ENCODE results near the gene UBTD2.
A peak's percentile ranks its signal among the peaks of the same experiment; 100 is the strongest.
"Not testable (repeated sequence)": the region's sequence is repeated elsewhere in the genome, so short reads cannot be mapped to it uniquely, and the experiment has no call there.

Gene UBTD2, protein sequence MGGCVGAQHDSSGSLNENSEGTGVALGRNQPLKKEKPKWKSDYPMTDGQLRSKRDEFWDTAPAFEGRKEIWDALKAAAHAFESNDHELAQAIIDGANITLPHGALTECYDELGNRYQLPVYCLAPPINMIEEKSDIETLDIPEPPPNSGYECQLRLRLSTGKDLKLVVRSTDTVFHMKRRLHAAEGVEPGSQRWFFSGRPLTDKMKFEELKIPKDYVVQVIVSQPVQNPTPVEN

GRCh38 chr5:172283020-172283861 is at the start of gene UBTD2:
Gene UBTD2 (minus strand): TSS chr5:172283764. CDS start chr5:172283665, 99 bp downstream.
- DNase-seq (ENCODE audit: low read depth in 1 of 2, low spot score in 1 of 2) = peak; percentile 64 to 84
- in situ Hi-C loops (cut with HindIII; ENCODE audit: low pct_unique_long_range_greater_than_20kb, low sequenced_read_pairs) = no loop called here
- TF ChIP-seq JUND (IDR thresholded peaks at IDR 0.05; ENCODE audit: low read depth) = no peak

DNA sequence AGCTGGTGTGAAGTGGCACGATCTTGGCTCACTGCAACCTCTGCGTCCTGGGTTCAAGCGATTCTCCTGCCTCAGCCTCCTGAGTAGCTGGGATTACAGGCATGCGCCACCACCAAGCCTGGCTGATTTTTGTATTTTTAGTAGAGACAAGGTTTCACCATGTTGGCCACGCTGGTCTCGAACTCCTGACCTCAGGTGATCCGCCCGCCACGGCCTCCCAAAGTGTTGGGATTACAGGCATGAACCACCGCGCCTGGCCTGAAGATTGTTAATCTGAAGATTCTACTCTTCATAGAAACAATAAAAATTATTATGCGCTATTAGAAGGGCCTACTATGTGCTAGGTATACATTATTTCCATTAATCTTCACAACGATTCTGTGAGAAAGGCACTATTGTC is 43.3 kb upstream of the UBTD2 start:
- in situ Hi-C loops (cut with HindIII; ENCODE audit: low pct_unique_long_range_greater_than_20kb, low sequenced_read_pairs); DNase-seq (ENCODE audit: low read depth in 1 of 2, low spot score in 1 of 2): not testable (repeated sequence)

GRCh38 chr5:172325452-172325851 is 41.9 kb upstream of the UBTD2 start:
- DNase-seq (ENCODE audit: low read depth in 1 of 2, low spot score in 1 of 2) = no peak
- in situ Hi-C loops (cut with HindIII; ENCODE audit: low pct_unique_long_range_greater_than_20kb, low sequenced_read_pairs) = no loop called here

GRCh38 chr5:172322028-172322965 is 38.7 kb upstream of the UBTD2 start:
- in situ Hi-C loops (cut with HindIII; ENCODE audit: low pct_unique_long_range_greater_than_20kb, low sequenced_read_pairs) = no loop called here
- TF ChIP-seq JUND (IDR thresholded peaks at IDR 0.05; ENCODE audit: low read depth) = no peak
- DNase-seq (ENCODE audit: low read depth in 1 of 2, low spot score in 1 of 2) = no peak

More at GRCh38 chr5:172325452-172325851, 41.9 kb upstream of the UBTD2 start:
- TF ChIP-seq JUND (IDR thresholded peaks at IDR 0.05; ENCODE audit: low read depth) = no peak

DNA sequence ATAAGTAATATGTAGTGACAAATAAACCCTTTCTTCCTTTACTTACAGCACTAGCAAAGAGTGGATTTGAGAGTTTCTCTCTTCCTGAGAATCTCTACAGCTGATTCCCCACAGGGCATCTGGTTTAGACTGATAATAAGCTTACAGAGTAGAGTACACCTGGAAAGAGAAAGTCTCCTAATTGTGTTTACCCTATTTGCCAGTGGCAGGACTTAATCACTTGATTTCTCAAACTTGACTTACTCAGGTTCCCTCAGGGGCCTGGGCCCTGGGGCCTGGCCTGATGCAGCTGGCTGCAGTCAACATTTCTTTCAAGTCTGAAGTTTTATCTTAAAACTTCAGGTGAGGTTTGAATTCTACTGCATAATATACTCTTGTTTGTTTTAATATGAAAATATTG is 38.0 kb upstream of the UBTD2 start:
- in situ Hi-C loops (cut with HindIII; ENCODE audit: low pct_unique_long_range_greater_than_20kb, low sequenced_read_pairs) = no loop called here
- no peak for DNase-seq (ENCODE audit: low read depth in 1 of 2, low spot score in 1 of 2)
- TF ChIP-seq JUND (IDR thresholded peaks at IDR 0.05; ENCODE audit: low read depth) = no peak

DNA sequence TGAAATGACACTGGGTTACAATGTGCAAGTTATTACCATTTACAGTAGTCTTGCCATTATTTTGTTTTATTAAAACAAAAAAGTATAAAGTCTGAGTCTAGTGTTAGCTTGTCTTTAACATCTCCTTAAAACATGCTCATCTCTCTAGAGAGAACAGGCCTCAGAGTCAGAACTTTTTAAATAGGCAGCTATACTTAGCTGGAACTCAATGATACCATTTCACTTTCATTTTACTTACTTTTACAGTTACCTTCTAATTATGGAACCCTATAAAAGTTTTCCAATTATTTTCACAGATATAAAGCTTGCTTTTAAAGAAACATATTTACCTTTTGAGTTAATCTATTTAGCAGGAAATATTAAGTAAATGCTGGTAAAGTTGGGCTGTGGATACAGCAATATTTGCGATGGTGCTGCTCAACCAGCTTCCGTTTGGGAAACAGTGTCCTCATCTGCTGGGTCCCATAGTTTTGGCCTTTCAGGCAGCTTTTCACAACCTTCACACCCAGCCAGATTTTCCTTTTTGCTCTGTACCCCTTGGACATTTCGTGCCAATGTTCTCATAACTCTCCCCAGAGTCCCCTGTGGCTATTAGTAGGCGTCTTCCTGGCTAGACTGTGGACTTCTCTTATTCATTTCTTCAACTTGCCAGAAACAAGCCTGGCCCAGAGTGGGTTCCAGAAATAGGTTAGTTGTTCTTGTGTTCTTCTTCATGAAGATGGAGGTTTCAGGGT is 36.3 kb upstream of the UBTD2 start:
- TF ChIP-seq JUND (IDR thresholded peaks at IDR 0.05; ENCODE audit: low read depth) = no peak
- in situ Hi-C loops (cut with HindIII; ENCODE audit: low pct_unique_long_range_greater_than_20kb, low sequenced_read_pairs) = no loop called here
- no peak for DNase-seq (ENCODE audit: low read depth in 1 of 2, low spot score in 1 of 2)

- no peak for TF ChIP-seq JUND (IDR thresholded peaks at IDR 0.05; ENCODE audit: low read depth)
- in situ Hi-C loops (cut with HindIII; ENCODE audit: low pct_unique_long_range_greater_than_20kb, low sequenced_read_pairs) = no loop called here
- no peak for DNase-seq (ENCODE audit: low read depth in 1 of 2, low spot score in 1 of 2)
Measured at GRCh38 chr5:172315587-172316493, 32.3 kb upstream of the UBTD2 start.

- DNase-seq (ENCODE audit: low read depth in 1 of 2, low spot score in 1 of 2) = no peak
- in situ Hi-C loops (cut with HindIII; ENCODE audit: low pct_unique_long_range_greater_than_20kb, low sequenced_read_pairs) = no loop called here
- no peak for TF ChIP-seq JUND (IDR thresholded peaks at IDR 0.05; ENCODE audit: low read depth)
Measured at GRCh38 chr5:172313915-172314314, 30.4 kb upstream of the UBTD2 start.

DNA sequence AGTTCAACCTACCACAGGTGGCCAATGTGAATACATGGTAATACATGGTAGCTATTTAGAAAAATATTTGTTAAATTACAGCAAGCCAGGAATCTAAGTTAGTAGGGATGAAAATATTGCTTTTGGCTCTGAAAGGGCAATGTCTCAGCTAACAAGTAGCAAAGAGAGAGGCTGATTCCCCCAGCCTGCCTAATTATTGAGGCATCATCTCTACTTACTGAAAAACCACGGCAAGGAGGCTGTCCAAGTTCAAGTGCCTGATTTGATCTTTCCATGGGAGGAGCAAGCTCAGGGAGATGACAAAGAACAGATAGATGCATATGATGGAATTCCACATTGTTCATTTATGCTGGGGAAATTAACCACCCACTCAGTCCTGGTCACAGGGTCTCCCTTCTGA is 28.7 kb upstream of the UBTD2 start:
- DNase-seq (ENCODE audit: low read depth in 1 of 2, low spot score in 1 of 2) = no peak
- in situ Hi-C loops (cut with HindIII; ENCODE audit: low pct_unique_long_range_greater_than_20kb, low sequenced_read_pairs) = no loop called here
- TF ChIP-seq JUND (IDR thresholded peaks at IDR 0.05; ENCODE audit: low read depth) = no peak

DNA sequence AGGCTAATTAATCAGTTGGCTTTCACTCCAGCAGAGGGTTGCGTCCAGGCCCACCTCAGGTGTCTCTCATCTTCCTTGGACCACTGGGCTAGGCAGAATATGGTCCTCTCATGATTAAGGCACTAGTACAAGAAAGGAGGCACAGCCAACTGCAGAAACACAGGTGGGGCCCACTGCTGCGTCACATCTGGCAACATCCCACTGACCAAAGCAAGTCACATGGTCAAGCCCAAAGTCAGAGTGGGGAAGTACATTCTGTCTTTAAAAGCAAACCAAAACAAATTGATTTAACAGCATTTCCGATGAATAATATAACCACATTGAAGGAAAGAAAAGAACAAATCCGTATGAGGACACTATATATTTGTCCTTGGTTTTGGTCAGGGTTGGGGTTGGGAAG is 28.0 kb upstream of the UBTD2 start:
- no peak for TF ChIP-seq JUND (IDR thresholded peaks at IDR 0.05; ENCODE audit: low read depth)
- no peak for DNase-seq (ENCODE audit: low read depth in 1 of 2, low spot score in 1 of 2)
- in situ Hi-C loops (cut with HindIII; ENCODE audit: low pct_unique_long_range_greater_than_20kb, low sequenced_read_pairs) = no loop called here

- no peak for TF ChIP-seq JUND (IDR thresholded peaks at IDR 0.05; ENCODE audit: low read depth)
- in situ Hi-C loops (cut with HindIII; ENCODE audit: low pct_unique_long_range_greater_than_20kb, low sequenced_read_pairs) = no loop called here
- DNase-seq (ENCODE audit: low read depth in 1 of 2, low spot score in 1 of 2) = no peak
Measured at GRCh38 chr5:172311026-172311425, 27.5 kb upstream of the UBTD2 start.

All from T47D (cell line).